Ascending aorta (tissue), 2 donors: Measurements from ENCODE around the gene TP53I11. TPM values are rescaled to one million over a fixed set of nuclear protein-coding genes. Genes with fewer than 3 reads are reported as not detected.

Source experiments
- DNase-seq, 2 donors: peaks; one replicate each; pipeline ENCODE4 v3.0.0-alpha.2; 2019; ENCODE audit warnings: low spot score in 2 of 2
- H3K27ac ChIP-seq, 2 donors: fragments of 200-600 bp; sonication (generic); one replicate each; pipeline ENCODE4 v1.5.1; 2016 to 2017; ENCODE audit warnings: mild to moderate bottlenecking in 1 of 2
- H3K27me3 ChIP-seq: fragments of 200-600 bp; sonication (generic); one replicate; pipeline ENCODE4 v1.5.1; 2017
- H3K36me3 ChIP-seq, 2 donors: fragments of 200-600 bp; sonication (generic); one replicate each; pipeline ENCODE4 v1.5.1; 2016
- H3K4me1 ChIP-seq, 2 donors: fragments of 200-600 bp; sonication (generic); one replicate each; pipeline ENCODE4 v1.5.1; 2016 to 2017; ENCODE audit warnings: mild to moderate bottlenecking in 1 of 2
- H3K4me3 ChIP-seq, 2 donors: fragments of 200-600 bp; sonication (generic); one replicate each; pipeline ENCODE4 v1.5.1; 2016 to 2017; ENCODE audit warnings: mild to moderate bottlenecking in 1 of 2
- H3K9me3 ChIP-seq, 2 donors: fragments of 200-600 bp; sonication (generic); one replicate each; pipeline ENCODE4 v1.5.1; 2016
- intact Hi-C: fragments of 100-400 bp; cut with DNase I; formaldehyde crosslinking; loops from one replicate; pipeline ENCODE4 v1.15.1; 2023
- total RNA-seq: library from RNA; depleted of rRNA; stranded (reverse); fragments of >200 nt; gene quantifications from one replicate; pipeline ENCODE4 v1.1.0, GENCODE V29; 2016
- TF ChIP-seq, protein P1 (sequence below), 3 experiments: fragments of 200-600 bp in 2 of 3; fragments of 450-650 bp in 1 of 3; sonication (generic) in 2 of 3; IDR thresholded peaks; one replicate each; pipeline ENCODE4 v1.5.1; 2016 to 2019; ENCODE audit warnings: antibody characterized with exemption in 3 of 3, mild to moderate bottlenecking in 1 of 3, moderate library complexity in 1 of 3

The TP53I11 gene
- total RNA-seq, 1 donor from 2014 or later = 266 TPM

DNA sequence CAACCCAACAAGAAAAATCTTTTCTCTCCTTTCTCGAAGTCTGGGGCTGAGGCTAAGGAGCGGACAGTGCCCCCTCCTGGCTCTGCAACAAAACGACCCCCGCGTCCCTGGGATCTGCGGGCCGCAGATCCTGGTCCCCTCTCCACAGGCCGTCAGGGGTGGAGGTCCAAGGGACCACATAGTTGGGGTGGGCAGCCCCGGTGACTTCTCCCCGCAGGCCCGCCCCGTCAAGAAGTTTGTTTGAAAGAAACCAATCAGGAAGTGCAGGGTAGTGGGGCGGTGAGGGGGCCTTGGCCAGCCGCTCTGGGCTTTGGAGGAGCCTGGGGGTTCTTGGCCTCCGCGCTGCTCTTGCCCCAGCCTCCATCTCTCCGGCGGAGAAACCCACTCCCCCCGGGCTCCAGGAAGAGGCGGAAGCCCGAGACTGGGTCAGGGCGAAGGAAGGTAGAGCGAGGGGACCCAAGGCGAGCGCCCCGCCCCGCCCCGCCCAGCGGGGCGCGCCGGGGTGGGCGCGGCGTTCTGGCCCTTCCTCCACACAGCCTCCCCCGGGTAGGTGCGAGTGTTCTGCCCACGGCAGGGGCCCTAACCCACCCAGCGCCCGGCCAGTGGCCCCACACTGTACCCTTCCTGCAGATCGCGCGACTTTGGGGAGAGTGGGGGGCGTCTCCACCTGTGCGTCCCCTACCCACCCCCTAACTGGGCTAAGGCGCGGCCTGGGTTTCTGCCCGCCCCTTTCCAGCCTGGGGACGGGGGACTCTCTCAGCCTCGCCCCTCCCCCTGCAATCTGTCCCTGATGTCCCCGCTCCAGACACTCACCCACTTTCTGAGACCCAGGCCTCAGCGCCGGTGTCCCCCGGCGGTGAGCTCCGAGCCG lies 1.3 kb downstream of the TP53I11 start:
- Histone ChIP-seq H3K4me1 (no peaks in the 10 kb centered on the region), H3K27ac (peak overlapping the region; percentile 58 to 59)
- intact Hi-C loops = loop anchor here (10.0 kb wide), 1 partner anchor 855 kb away; the partner anchor contains the start of gene SLC35C1

DNA sequence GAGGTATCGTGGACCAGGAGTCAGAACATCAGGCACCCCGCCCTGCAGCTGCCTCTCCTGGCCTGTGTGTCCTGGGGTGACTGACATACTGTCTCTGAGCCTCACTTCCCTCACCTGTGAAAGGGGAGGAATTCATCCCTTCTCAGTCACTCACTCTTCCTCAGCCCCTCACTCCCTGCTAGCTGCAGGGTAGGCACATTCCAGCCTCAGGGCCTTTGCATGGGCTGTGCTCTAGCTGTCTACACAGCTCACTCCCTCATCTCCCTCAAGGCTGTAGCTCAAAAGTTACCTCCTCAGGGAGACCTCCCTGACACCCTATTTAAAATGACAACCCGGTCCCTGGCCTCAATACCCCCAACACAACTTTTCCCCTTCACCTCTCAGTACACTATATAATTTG lies 2.5 kb downstream of the TP53I11 start:
- Histone ChIP-seq H3K27me3 (no peaks in the 10 kb centered on the region), H3K27ac (peak overlapping the region in 1 of 2 donors; percentile 38), H3K9me3 (no peaks in the 10 kb centered on the region), H3K36me3 (no peaks in the 10 kb centered on the region), H3K4me3 (no peak overlapping the region), H3K4me1 (no peaks in the 10 kb centered on the region)
- no peak for DNase-seq
- TF ChIP-seq, protein P1, sequence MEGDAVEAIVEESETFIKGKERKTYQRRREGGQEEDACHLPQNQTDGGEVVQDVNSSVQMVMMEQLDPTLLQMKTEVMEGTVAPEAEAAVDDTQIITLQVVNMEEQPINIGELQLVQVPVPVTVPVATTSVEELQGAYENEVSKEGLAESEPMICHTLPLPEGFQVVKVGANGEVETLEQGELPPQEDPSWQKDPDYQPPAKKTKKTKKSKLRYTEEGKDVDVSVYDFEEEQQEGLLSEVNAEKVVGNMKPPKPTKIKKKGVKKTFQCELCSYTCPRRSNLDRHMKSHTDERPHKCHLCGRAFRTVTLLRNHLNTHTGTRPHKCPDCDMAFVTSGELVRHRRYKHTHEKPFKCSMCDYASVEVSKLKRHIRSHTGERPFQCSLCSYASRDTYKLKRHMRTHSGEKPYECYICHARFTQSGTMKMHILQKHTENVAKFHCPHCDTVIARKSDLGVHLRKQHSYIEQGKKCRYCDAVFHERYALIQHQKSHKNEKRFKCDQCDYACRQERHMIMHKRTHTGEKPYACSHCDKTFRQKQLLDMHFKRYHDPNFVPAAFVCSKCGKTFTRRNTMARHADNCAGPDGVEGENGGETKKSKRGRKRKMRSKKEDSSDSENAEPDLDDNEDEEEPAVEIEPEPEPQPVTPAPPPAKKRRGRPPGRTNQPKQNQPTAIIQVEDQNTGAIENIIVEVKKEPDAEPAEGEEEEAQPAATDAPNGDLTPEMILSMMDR (IDR thresholded peaks at IDR 0.05) = no peak
- intact Hi-C loops = loop anchor here (10.0 kb wide), 1 partner anchor 857 kb away; the partner anchor contains the start of gene SLC35C1

More for the DNA sequence above, 1.3 kb downstream of the TP53I11 start:
- peak overlapping the region; percentile 83 to 91 for H3K4me3 ChIP-seq
- no peaks in the 10 kb centered on the region for H3K9me3 ChIP-seq
- H3K27me3 ChIP-seq = no peaks in the 10 kb centered on the region
- no peaks in the 10 kb centered on the region for H3K36me3 ChIP-seq
- DNase-seq = no peak
- TF ChIP-seq, protein P1 (IDR thresholded peaks at IDR 0.05) = peak; percentile 16 to 46 (median 45)

DNA sequence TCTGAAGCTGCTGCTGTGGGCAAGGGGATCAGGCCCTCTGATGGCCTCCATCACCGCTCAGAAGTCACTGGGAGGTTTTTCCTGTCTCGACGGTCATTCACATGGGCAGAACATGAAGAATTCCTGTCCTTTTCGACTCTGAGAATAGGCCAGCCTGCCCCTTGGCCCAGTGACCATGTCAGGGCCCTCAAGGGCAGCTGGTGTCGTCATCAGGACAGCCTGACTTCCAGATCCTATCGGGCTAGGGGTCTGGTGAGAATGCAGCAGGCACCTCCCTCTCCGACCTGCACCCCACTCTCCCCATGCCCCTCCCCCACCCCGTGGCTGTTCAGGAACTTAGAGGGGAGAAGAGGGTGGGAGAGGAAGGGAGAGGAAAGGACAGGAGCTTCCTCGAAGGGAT lies 3.6 kb downstream of the TP53I11 start:
- H3K27me3 ChIP-seq = no peaks in the 10 kb centered on the region
- H3K9me3 ChIP-seq = no peaks in the 10 kb centered on the region
- intact Hi-C loops = loop anchor here (10.0 kb wide), 1 partner anchor 858 kb away; the partner anchor contains the start of gene SLC35C1
- TF ChIP-seq, protein P1 (IDR thresholded peaks at IDR 0.05) = no peak
- no peak for DNase-seq
- H3K36me3 ChIP-seq = no peaks in the 10 kb centered on the region
- no peak overlapping the region for H3K4me3 ChIP-seq
- H3K4me1 ChIP-seq = peaks cover 0 to 3% of the 10 kb centered on the region in 2 donors
- peak overlapping the region; percentile 4 to 38 for H3K27ac ChIP-seq

DNA sequence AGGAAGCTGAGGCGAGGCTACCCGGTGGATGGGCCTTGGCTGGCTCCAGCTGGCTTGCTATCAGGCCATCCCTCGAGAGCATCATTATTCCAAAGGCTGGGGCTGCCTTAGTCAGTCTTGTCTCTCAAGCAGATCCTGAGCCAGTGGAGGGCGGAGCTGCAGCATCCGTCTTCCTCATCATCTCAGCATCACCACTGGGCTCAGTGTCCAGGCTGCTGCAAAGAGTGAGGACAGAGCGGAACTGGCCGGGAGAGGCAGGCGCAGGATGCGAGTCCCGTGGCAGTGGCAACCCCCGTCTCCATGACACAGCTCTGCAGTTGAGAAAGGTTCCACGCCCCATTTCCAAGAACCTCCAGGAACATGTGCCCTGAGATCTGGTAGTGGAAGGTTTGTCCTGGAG lies 4.4 kb downstream of the TP53I11 start:
- peak in 1 of 2 donors; percentile 86 for DNase-seq
- Histone ChIP-seq H3K36me3 (no peaks in the 10 kb centered on the region), H3K4me1 (peaks cover 0 to 3% of the 10 kb centered on the region in 2 donors), H3K27me3 (no peaks in the 10 kb centered on the region), H3K4me3 (no peak overlapping the region), H3K27ac (peak overlapping the region in 1 of 2 donors; percentile 38), H3K9me3 (no peaks in the 10 kb centered on the region)
- TF ChIP-seq, protein P1 (IDR thresholded peaks at IDR 0.05) = no peak
- intact Hi-C loops = loop anchor here (10.0 kb wide), 1 partner anchor 859 kb away; the partner anchor contains the start of gene SLC35C1

DNA sequence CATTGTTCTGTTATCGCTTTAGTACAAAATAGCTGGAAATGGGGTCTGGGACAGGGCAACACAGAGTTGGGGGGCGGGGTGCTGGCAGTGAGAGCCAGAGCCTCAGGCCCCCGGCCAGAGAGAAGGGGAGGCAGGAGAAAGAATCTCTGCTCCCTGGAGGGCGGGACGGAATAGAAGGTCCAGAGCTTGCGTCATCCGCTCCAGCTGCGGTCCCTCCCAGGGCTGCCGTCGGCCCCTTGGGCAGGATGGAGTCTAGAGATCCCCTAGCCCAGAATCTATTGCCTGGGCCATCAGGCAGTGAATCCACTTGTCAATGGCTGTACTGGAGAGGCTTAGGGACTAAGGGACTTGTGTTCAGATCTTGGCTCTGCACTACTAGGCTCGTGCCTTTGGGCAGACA lies 5.0 kb downstream of the TP53I11 start:
- Histone ChIP-seq H3K9me3 (no peaks in the 10 kb centered on the region), H3K36me3 (no peaks in the 10 kb centered on the region), H3K27ac (peak overlapping the region in 1 of 2 donors; percentile 61), H3K27me3 (no peaks in the 10 kb centered on the region), H3K4me1 (peaks cover 0 to 3% of the 10 kb centered on the region in 2 donors), H3K4me3 (no peak overlapping the region)
- no peak for DNase-seq
- TF ChIP-seq, protein P1 (IDR thresholded peaks at IDR 0.05) = no peak
- intact Hi-C loops = loop anchor here (10.0 kb wide), 1 partner anchor 859 kb away; the partner anchor contains the start of gene SLC35C1
